SK-N-SH (cell line): Measurements from ENCODE around the gene NKAIN4.

Experiments used
- CHD2 ChIP-seq: fragments of 150-350 bp; IDR thresholded peaks from 2 replicates; pipeline ENCODE4 v1.6.1; 2018; ENCODE audit warnings: low read length; ENCODE audit not compliant: partially characterized antibody
- CTCF ChIP-seq: fragments of 200-600 bp; sonication (generic); IDR thresholded peaks from 2 replicates; pipeline ENCODE4 v1.6.1; 2017; ENCODE audit warnings: antibody characterized with exemption, mild to moderate bottlenecking, moderate library complexity
- EP300 ChIP-seq, 2 experiments: IDR thresholded peaks; 2 replicates each; pipeline versions ENCODE4 v1.4.0 to v1.6.1; 2012; ENCODE audit warnings: borderline replicate concordance in 1 of 2, low read depth in 1 of 2, low read length in 1 of 2
- GATA2 ChIP-seq: sonication (generic); formaldehyde crosslinking; IDR thresholded peaks from 2 replicates; pipeline ENCODE4 v1.5.0; 2020; ENCODE audit warnings: mild to moderate bottlenecking, missing genetic modification reagents
- MAX ChIP-seq: IDR thresholded peaks from 2 replicates; pipeline ENCODE4 v1.4.0; 2012; ENCODE audit warnings: low read depth
- MXI1 ChIP-seq: IDR thresholded peaks from 2 replicates; pipeline ENCODE4 v1.6.1; 2012; ENCODE audit warnings: mild to moderate bottlenecking, low read depth, low read length, improper control_type of control experiment
- NFIC ChIP-seq: IDR thresholded peaks from 2 replicates; pipeline ENCODE4 v1.4.0; 2012; ENCODE audit warnings: borderline replicate concordance
- POLR2AphosphoS5 ChIP-seq: IDR thresholded peaks from 2 replicates; pipeline ENCODE4 v1.6.1; 2012; ENCODE audit warnings: low read depth, low read length
- RAD21 ChIP-seq: IDR thresholded peaks from 2 replicates; pipeline ENCODE4 v1.6.1; 2012; ENCODE audit warnings: mild to moderate bottlenecking, low read length
- RCOR1 ChIP-seq: fragments of 150-350 bp; IDR thresholded peaks from 2 replicates; pipeline ENCODE4 v1.6.1; 2017; ENCODE audit warnings: antibody characterized with exemption, low read length
- REST ChIP-seq: IDR thresholded peaks from 2 replicates; pipeline ENCODE4 v1.6.1; 2012; ENCODE audit warnings: mild to moderate bottlenecking, low read depth, low read length, moderate library complexity
- TAF1 ChIP-seq: IDR thresholded peaks from 2 replicates; pipeline ENCODE4 v1.6.1; 2012; ENCODE audit warnings: low read depth, mild to moderate bottlenecking, low read length, moderate library complexity, borderline replicate concordance

- TF ChIP-seq NFIC = no peak
- no peak for TF ChIP-seq CTCF
- no peak for TF ChIP-seq RAD21
- TF ChIP-seq MAX = no peak
- no peak for TF ChIP-seq TAF1
- no peak for TF ChIP-seq MXI1
- no peak for TF ChIP-seq POLR2AphosphoS5
- TF ChIP-seq RCOR1 = no peak
- TF ChIP-seq REST = no peak
- no peak for TF ChIP-seq EP300 (IDR thresholded peaks at IDR 0.05; ENCODE audit: borderline replicate concordance in 1 of 2, low read depth in 1 of 2, low read length in 1 of 2)
- TF ChIP-seq CHD2 = no peak
- no peak for TF ChIP-seq GATA2
Observed at GRCh38 chr20:63292904-63293303, 38.6 kb upstream of the NKAIN4 start, which contains the start of gene COL20A1.
